ENCODE measurements around the gene GNAZ.

DNA sequence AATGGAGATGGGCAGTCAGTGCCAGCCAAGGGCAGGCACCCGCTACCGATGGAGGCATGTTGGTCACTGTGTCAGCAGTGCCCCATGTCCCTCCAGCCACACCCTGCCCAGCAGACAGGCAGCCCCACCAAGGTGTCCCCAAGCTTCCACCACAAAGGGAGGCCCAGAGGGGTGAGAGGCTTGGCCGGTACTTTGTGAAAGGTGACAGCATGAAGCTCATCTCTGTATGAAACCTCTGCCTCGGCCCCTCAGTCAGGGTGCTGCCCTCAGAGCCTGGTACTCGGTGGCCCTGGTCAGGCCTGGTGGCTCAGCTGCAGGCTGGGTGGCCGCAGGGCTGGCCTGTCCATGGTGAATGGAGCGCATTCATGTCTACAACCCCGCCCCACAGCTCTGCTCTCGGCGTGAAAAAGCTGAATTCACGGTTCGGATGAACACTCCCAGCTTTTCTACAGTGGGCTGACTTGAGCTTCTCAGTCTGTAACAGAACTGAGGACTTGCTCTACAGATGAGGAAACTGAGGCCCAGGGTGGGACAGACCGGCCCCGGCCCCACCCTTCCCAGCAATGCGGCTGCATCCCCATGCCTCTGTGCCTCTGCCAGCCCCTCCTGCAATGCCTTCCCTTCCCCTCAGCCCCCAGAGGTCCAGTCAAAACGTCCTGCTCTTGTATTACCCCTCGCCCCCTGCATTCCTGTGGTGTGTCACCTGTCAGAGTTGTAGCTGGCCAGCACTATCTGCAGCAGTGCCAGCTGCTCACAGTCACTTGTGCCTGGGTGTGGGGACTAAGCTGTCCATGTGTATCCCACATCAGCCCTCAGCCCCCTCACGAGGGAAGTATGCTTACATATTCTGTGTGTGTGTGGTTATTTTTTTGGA is 43.8 kb downstream of the GNAZ start:
- TF ChIP-seq, protein P1, sequence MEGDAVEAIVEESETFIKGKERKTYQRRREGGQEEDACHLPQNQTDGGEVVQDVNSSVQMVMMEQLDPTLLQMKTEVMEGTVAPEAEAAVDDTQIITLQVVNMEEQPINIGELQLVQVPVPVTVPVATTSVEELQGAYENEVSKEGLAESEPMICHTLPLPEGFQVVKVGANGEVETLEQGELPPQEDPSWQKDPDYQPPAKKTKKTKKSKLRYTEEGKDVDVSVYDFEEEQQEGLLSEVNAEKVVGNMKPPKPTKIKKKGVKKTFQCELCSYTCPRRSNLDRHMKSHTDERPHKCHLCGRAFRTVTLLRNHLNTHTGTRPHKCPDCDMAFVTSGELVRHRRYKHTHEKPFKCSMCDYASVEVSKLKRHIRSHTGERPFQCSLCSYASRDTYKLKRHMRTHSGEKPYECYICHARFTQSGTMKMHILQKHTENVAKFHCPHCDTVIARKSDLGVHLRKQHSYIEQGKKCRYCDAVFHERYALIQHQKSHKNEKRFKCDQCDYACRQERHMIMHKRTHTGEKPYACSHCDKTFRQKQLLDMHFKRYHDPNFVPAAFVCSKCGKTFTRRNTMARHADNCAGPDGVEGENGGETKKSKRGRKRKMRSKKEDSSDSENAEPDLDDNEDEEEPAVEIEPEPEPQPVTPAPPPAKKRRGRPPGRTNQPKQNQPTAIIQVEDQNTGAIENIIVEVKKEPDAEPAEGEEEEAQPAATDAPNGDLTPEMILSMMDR (IDR thresholded peaks at IDR 0.05) = no peak
- TF ChIP-seq POLR2A (IDR thresholded peaks at IDR 0.05) = no peak
- no peak for TF ChIP-seq EP300 (IDR thresholded peaks at IDR 0.05)

Measured in ovary (tissue), 3 donors.